Measurements from ENCODE around the gene ARHGEF19. TPM values are rescaled to one million over a fixed set of nuclear protein-coding genes. Genes with fewer than 3 reads are reported as not detected.
A peak's percentile ranks its signal among the peaks of the same experiment; 100 is the strongest.

ARHGEF19 gene
- total and polyA plus RNA-seq, 12 donors = 4.8 to 46.2 (median 22.1) TPM

DNA sequence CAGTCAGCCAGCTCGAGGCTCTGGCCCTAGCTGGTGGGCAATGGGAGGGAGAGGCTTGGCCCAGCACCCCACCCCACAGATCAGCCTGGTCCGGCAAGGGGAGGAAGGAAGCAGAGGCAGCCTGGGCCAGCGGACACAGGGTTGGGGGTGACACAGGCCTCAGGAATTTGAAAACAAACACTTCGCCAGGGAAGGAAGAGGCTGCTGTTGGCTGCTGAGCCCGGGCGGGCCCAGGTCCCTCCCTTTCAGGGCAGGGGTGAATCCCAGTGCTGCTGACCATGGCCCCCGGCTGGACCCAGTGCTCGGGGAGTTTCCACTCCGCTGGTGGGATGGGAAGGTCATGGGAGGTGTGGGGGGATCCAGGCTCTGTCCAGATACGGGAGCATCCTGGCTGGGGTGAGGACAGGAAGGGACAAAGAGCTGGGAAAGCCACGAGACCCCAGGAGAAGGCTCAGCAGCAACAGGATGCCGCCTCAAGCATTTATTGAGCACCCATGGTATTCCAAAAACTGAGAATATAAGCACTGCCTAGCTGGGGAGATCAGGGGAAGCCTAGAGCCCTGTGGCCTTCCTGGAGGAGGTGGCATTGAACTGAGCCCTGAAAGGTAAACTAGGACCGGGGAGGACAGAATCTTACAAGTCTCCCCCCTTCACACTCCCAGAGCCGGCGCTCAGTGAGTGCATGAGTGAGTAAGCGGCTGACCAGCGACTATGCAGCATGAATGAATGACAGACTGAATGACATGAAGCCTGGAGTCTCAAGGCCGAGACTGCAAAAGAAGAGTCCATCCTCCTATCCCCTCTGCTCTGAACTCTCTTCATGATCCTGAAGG is 30.3 kb downstream of the ARHGEF19 start:
- peak in 1 of 2 donors; percentile 41 for TF ChIP-seq POLR2A (IDR thresholded peaks at IDR 0.05)
- no peak for TF ChIP-seq CTCF (IDR thresholded peaks at IDR 0.05)
- intact Hi-C loops (cut with DNase I) = loop anchor here in 1 of 2 donors (10.0 kb wide), 1 partner anchor 167 kb away; the partner anchor contains the start of gene HSPB7

GRCh38 chr1:16180291-16180824 is 32.1 kb downstream of the ARHGEF19 start:
- Histone ChIP-seq H3K4me3 (no peak overlapping the region), H3K9me3 (replicated peaks in 1 of 3) (no peaks in the 10 kb centered on the region), H3K4me1 (replicated peaks in 1 of 2) (peaks cover 32 to 36% of the 10 kb centered on the region in 2 donors), H3K27me3 (no peaks in the 10 kb centered on the region), H3K36me3 (replicated peaks in 1 of 2) (no peaks in the 10 kb centered on the region), H3K27ac (peak overlapping the region in 1 of 5 donors; percentile 94)
- DNase-seq = no peak
- WGBS, 4 donors = 82 to 89% (median 83%) methylated on average over 13 of the region's 13 CpGs
- intact Hi-C loops (cut with DNase I) = loop anchor here in 1 of 2 donors (10.0 kb wide), 1 partner anchor 166 kb away; the partner anchor contains the start of gene HSPB7
- TF ChIP-seq CTCF (IDR thresholded peaks at IDR 0.05) = no peak
- TF ChIP-seq POLR2A (IDR thresholded peaks at IDR 0.05) = no peak

More for the DNA sequence above, 30.3 kb downstream of the ARHGEF19 start:
- H3K4me3 ChIP-seq = no peak overlapping the region
- H3K4me1 ChIP-seq (replicated peaks in 1 of 2) = peaks cover 16 to 18% of the 10 kb centered on the region in 2 donors
- H3K27ac ChIP-seq = peak overlapping the region; percentile 53 to 94 (median 80)
- H3K27me3 ChIP-seq = no peaks in the 10 kb centered on the region
- DNase-seq = peak; percentile 61 to 94 (median 89)
- H3K36me3 ChIP-seq (replicated peaks in 1 of 2) = no peaks in the 10 kb centered on the region
- 31 to 70% (median 37%) methylated on average over 15 to 18 of the region's 18 CpGs for WGBS, 4 donors
- no peaks in the 10 kb centered on the region for H3K9me3 ChIP-seq (replicated peaks in 1 of 3)

- peaks cover 39 to 51% of the 10 kb centered on the region in 2 donors for H3K4me1 ChIP-seq (replicated peaks in 1 of 2)
- no peak for TF ChIP-seq CTCF (IDR thresholded peaks at IDR 0.05)
- TF ChIP-seq POLR2A (IDR thresholded peaks at IDR 0.05) = no peak
- no peaks in the 10 kb centered on the region for H3K27me3 ChIP-seq
- DNase-seq = no peak
- H3K36me3 ChIP-seq (replicated peaks in 1 of 2) = no peaks in the 10 kb centered on the region
- intact Hi-C loops (cut with DNase I) = no loop called here
- 81 to 88% (median 85%) methylated on average over 19 of the region's 19 CpGs for WGBS, 4 donors
- no peak overlapping the region for H3K4me3 ChIP-seq
- peak overlapping the region in 1 of 5 donors; percentile 12 for H3K27ac ChIP-seq
- no peaks in the 10 kb centered on the region for H3K9me3 ChIP-seq (replicated peaks in 1 of 3)
Observed at GRCh38 chr1:16178596-16179497, 33.6 kb downstream of the ARHGEF19 start.

Data from adrenal gland (tissue), 12 donors.